Spleen (tissue), 7 donors: ENCODE data around the gene PTGES.
"Not testable (repeated sequence)": the region's sequence is repeated elsewhere in the genome, so short reads cannot be mapped to it uniquely, and the experiment has no call there.

Experiments used
- CTCF ChIP-seq, 11 experiments: fragments of 200-600 bp in 7 of 11; fragments of 450-650 bp in 4 of 11; sonication (generic) in 4 of 11; IDR thresholded peaks in 8 of 11; conservative IDR thresholded peaks in 3 of 11; 1 replicate in 7 of 11; 2 replicates in 4 of 11; pipeline versions ENCODE4 v1.4.0 to v1.8.0; 2016 to 2021; ENCODE audit warnings: antibody characterized with exemption in 11 of 11, inconsistent platforms in 4 of 11, mild to moderate bottlenecking in 1 of 11
- POLR2A ChIP-seq, 3 donors: fragments of 450-650 bp; IDR thresholded peaks; one replicate each; pipeline ENCODE4 v1.5.1; 2017; ENCODE audit warnings: antibody characterized with exemption in 3 of 3, mild to moderate bottlenecking in 1 of 3
- donor health status: DM: no; HTN: no; CAD: no; lungs with moderate emphysema.
- donor health status: DM: no; HTN: no; CAD: no.
- donor health status: DM: no; HTN: no; CAD: no.

GRCh38 chr9:129762370-129762984 lies 9.6 kb upstream of the PTGES start:
- not testable (repeated sequence) for TF ChIP-seq CTCF (IDR thresholded peaks at IDR 0.05 in 8 of 11, conservative IDR thresholded peaks at IDR 0.05 in 3 of 11); POLR2A (IDR thresholded peaks at IDR 0.05)
